ENCODE results near the gene DCC.

Gene DCC

GRCh38 chr18:53305461-53305860 lies 965.5 kb downstream of the DCC start:
- H3K9me3 ChIP-seq (ENCODE audit: severe bottlenecking), result no peaks in the 10 kb centered on the region
- H3K36me3 ChIP-seq (ENCODE audit: low read depth), result no peaks in the 10 kb centered on the region
- H3K4me3 ChIP-seq (ENCODE audit: severe bottlenecking), result no peak overlapping the region
- H3K27me3 ChIP-seq (ENCODE audit: insufficient read depth, poor library complexity, severe bottlenecking), result no peaks in the 10 kb centered on the region
- no peak for TF ChIP-seq CTCF (IDR thresholded peaks at IDR 0.05; ENCODE audit: poor library complexity, severe bottlenecking)
- ATAC-seq (ENCODE audit: low read depth) (no peak), DNase-seq (ENCODE audit: low spot score) (no peak)
- no peak overlapping the region for H3K27ac ChIP-seq (ENCODE audit: poor library complexity, severe bottlenecking)
- H3K4me1 ChIP-seq (ENCODE audit: insufficient read depth, poor library complexity, severe bottlenecking), result no peaks in the 10 kb centered on the region

GRCh38 chr18:53319628-53320027 lies 979.6 kb downstream of the DCC start:
- H3K4me1 ChIP-seq (ENCODE audit: insufficient read depth, poor library complexity, severe bottlenecking), result no peaks in the 10 kb centered on the region
- no peaks in the 10 kb centered on the region for H3K27me3 ChIP-seq (ENCODE audit: insufficient read depth, poor library complexity, severe bottlenecking)
- no peaks in the 10 kb centered on the region for H3K9me3 ChIP-seq (ENCODE audit: severe bottlenecking)
- no peak overlapping the region for H3K4me3 ChIP-seq (ENCODE audit: severe bottlenecking)
- no peak for ATAC-seq (ENCODE audit: low read depth)
- H3K27ac ChIP-seq (ENCODE audit: poor library complexity, severe bottlenecking), result no peak overlapping the region
- no peak for TF ChIP-seq CTCF (IDR thresholded peaks at IDR 0.05; ENCODE audit: poor library complexity, severe bottlenecking)
- DNase-seq (ENCODE audit: low spot score), result no peak
- no peaks in the 10 kb centered on the region for H3K36me3 ChIP-seq (ENCODE audit: low read depth)

- Histone ChIP-seq H3K4me3 (ENCODE audit: severe bottlenecking) (no peak overlapping the region), H3K9me3 (ENCODE audit: severe bottlenecking) (no peaks in the 10 kb centered on the region), H3K4me1 (ENCODE audit: insufficient read depth, poor library complexity, severe bottlenecking) (no peaks in the 10 kb centered on the region), H3K27me3 (ENCODE audit: insufficient read depth, poor library complexity, severe bottlenecking) (no peaks in the 10 kb centered on the region), H3K36me3 (ENCODE audit: low read depth) (no peaks in the 10 kb centered on the region), H3K27ac (ENCODE audit: poor library complexity, severe bottlenecking) (no peak overlapping the region)
- TF ChIP-seq CTCF (IDR thresholded peaks at IDR 0.05; ENCODE audit: poor library complexity, severe bottlenecking), result no peak
- DNase-seq (ENCODE audit: low spot score), result no peak
- no peak for ATAC-seq (ENCODE audit: low read depth)
Measured at GRCh38 chr18:53322163-53322562, 982.2 kb downstream of the DCC start.

- TF ChIP-seq CTCF (IDR thresholded peaks at IDR 0.05; ENCODE audit: poor library complexity, severe bottlenecking), result no peak
- Histone ChIP-seq H3K27me3 (ENCODE audit: insufficient read depth, poor library complexity, severe bottlenecking) (no peaks in the 10 kb centered on the region), H3K4me3 (ENCODE audit: severe bottlenecking) (no peak overlapping the region), H3K27ac (ENCODE audit: poor library complexity, severe bottlenecking) (no peak overlapping the region), H3K9me3 (ENCODE audit: severe bottlenecking) (no peaks in the 10 kb centered on the region), H3K4me1 (ENCODE audit: insufficient read depth, poor library complexity, severe bottlenecking) (no peaks in the 10 kb centered on the region), H3K36me3 (ENCODE audit: low read depth) (no peaks in the 10 kb centered on the region)
- no peak for ATAC-seq (ENCODE audit: low read depth)
- DNase-seq (ENCODE audit: low spot score), result no peak
Measured at GRCh38 chr18:53324353-53324752, 984.4 kb downstream of the DCC start.

GRCh38 chr18:53360501-53361443 lies 1020.8 kb downstream of the DCC start:
- Histone ChIP-seq H3K27ac (ENCODE audit: poor library complexity, severe bottlenecking) (no peak overlapping the region), H3K27me3 (ENCODE audit: insufficient read depth, poor library complexity, severe bottlenecking) (no peaks in the 10 kb centered on the region), H3K4me1 (ENCODE audit: insufficient read depth, poor library complexity, severe bottlenecking) (no peaks in the 10 kb centered on the region), H3K36me3 (ENCODE audit: low read depth) (no peaks in the 10 kb centered on the region), H3K4me3 (ENCODE audit: severe bottlenecking) (no peak overlapping the region), H3K9me3 (ENCODE audit: severe bottlenecking) (no peaks in the 10 kb centered on the region)
- ATAC-seq (ENCODE audit: low read depth) (no peak), DNase-seq (ENCODE audit: low spot score) (no peak)
- TF ChIP-seq CTCF (IDR thresholded peaks at IDR 0.05; ENCODE audit: poor library complexity, severe bottlenecking), result no peak
